ENCODE results near the gene R3HDM2.

R3HDM2 gene

DNA sequence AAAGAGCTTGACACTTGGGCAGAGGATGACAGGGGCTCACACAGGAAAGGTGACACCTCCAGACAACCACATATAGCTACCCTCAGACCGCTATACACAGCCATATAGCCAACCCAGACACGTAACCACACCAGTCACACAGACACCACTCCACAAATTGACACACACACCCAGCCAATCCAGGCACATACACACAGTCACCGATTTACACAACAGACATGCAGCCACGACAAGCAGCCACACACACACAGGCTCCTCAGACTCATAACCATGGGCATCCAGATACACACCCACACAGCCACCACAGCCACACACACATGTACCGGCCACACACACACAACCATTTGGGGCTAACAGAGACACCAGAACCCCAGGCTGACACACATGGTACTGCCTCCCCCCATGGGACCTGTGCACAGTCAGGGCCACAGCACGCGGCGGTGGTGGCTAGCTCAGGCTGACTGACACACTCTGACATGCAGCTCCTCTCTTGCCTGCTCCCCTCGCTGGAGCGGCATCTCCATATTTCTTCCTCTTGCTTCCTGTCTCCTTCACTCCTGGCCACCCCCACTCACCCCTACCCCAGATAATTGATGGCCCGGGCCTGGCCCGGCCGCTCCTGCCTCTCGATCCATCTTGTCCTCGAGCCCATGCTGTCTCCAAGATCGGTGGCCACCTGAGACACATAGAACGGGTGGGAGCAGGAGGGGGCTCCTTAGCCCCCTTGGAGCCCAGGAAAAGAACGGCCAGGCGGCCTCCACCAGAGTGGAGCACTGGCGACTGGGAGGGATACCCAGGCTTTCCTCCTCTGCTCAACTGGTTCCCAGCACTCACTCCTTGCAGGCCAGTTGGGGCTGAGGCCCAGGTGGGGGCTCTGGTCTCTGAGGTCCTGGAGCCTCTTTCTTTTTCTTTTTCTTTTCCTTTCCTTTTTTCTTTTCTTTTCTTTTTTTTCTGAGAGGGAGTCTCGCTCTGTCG is 207.4 kb downstream of the R3HDM2 start:
- Histone ChIP-seq H3K4me1 (ENCODE audit: control insufficient read depth, insufficient read depth, low read length) (peaks cover 52% of the 10 kb centered on the region), H3K36me3 (ENCODE audit: control insufficient read depth, insufficient read depth, low read length) (no peaks in the 10 kb centered on the region), H3K27ac (ENCODE audit: low read depth, low read length) (no peak overlapping the region), H3K9me3 (ENCODE audit: control insufficient read depth, insufficient read depth, low read depth, low read length) (no peaks in the 10 kb centered on the region), H3K27me3 (ENCODE audit: control insufficient read depth, insufficient read depth, low read length) (peaks cover 92% of the 10 kb centered on the region), H3K9ac (ENCODE audit: low read length) (no peak overlapping the region), H3K4me3 (ENCODE audit: low read depth, low read length) (no peak overlapping the region)

DNA sequence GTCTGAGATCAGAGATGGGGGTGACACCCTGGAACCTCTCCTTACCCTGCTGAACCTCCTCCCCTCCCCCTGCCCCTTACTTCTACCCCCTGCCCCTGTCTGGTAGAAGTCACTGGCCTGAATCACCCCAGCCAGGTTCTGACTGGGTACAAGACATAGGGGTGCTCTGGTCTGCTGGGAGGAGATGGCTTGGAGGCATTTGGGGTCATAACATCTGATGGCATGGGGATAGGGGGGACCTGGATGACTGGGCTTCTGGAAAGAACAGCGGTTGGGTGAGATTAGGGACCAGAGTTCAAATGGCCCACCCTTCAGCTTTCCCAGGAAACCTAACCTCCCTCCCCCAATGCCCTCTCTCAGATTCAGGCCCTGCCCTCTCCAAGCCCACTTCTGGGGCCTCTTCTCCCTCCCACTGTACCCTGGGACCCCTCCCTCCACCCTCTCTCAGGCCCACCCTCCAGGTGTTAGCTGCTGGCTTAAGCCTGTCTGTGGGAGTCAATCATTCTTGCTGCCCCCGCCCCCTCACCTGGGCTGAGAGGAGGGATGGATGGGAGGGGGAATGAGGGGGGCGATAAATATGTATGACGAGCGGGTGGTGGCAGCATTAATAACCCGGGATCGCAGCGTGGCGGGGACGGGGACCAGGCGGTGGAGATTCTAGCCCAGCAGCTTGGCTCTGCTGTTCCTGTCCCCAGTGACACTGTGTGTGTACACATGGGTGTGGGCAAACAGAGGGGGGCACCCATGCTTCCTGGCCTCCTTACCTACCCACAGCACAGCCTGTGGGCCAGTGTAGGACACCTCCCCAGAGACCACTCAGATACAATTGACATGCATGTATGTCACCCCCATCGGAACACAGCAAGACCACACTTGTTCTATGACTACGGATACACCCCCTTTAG is 208.3 kb downstream of the R3HDM2 start:
- H3K9me3 ChIP-seq (ENCODE audit: control insufficient read depth, insufficient read depth, low read depth, low read length), result no peaks in the 10 kb centered on the region
- no peak overlapping the region for H3K4me3 ChIP-seq (ENCODE audit: low read depth, low read length)
- H3K36me3 ChIP-seq (ENCODE audit: control insufficient read depth, insufficient read depth, low read length), result no peaks in the 10 kb centered on the region
- no peak overlapping the region for H3K27ac ChIP-seq (ENCODE audit: low read depth, low read length)
- H3K27me3 ChIP-seq (ENCODE audit: control insufficient read depth, insufficient read depth, low read length), result peaks cover 98% of the 10 kb centered on the region
- H3K4me1 ChIP-seq (ENCODE audit: control insufficient read depth, insufficient read depth, low read length), result peaks cover 54% of the 10 kb centered on the region
- no peak overlapping the region for H3K9ac ChIP-seq (ENCODE audit: low read length)

DNA sequence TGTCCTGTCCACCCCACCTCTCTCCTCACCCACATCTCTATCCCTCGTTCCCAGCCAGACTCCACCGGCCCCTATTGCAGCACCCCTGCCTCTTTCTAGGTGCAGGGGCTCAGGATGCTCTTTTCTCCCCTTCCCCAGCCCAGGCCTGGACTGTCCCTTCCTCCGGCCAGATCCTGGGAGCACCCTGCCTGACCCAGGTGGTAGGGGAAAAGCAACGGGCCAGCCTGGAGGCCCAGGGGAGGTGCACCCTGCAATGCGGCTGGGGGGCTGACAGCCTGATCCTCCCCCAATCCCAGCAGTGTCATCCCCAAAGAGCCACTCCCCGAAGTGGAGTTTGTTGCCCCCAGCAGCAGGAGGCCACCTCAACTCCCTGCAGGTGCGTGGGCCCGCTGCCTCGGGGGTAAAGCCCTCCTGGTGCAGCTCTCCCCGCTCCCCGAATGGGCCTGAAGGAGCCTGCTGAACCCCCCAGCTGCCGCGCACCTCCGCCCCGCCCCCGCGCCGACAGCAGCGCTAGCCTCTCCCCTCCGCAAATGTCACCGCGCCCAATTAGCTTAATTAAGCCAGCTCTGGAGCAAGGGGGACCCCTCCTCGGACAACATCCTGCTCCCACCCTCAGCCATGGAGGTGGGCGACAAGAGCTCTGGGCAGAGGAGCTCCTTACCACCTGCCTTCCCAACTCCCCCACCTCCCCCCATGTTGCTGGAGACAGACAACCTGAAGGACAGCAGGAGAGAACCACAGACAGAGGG is 209.5 kb downstream of the R3HDM2 start:
- Histone ChIP-seq H3K4me3 (ENCODE audit: low read depth, low read length) (peak overlapping the region; percentile 17; the same call in 1 of the 2 replicates), H3K36me3 (ENCODE audit: control insufficient read depth, insufficient read depth, low read length) (no peaks in the 10 kb centered on the region), H3K27ac (ENCODE audit: low read depth, low read length) (no peak overlapping the region), H3K9me3 (ENCODE audit: control insufficient read depth, insufficient read depth, low read depth, low read length) (no peaks in the 10 kb centered on the region), H3K4me1 (ENCODE audit: control insufficient read depth, insufficient read depth, low read length) (peaks cover 52% of the 10 kb centered on the region), H3K9ac (ENCODE audit: low read length) (no peak overlapping the region), H3K27me3 (ENCODE audit: control insufficient read depth, insufficient read depth, low read length) (peaks cover 99% of the 10 kb centered on the region)

DNA sequence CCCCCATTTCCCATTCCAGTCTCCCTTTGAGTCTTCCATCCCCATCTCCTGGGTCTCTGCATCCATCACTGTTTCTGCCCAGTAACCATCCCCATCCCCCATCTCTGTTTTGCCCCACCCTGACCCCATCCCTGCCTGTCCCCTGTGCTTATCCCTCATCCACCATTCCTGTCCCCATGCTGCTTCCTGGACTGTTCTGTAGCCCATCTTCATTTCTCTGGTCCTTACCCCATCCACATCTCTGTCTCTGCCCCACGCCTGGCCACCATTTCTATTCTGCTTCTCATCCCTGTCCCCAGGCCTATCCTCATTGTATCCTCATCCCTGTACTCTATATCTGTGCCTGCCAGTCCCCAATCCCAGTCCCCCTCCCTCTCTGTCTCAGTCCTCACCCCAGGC is 210.1 kb downstream of the R3HDM2 start:
- Histone ChIP-seq H3K36me3 (ENCODE audit: control insufficient read depth, insufficient read depth, low read length) (no peaks in the 10 kb centered on the region), H3K4me1 (ENCODE audit: control insufficient read depth, insufficient read depth, low read length) (peaks cover 51% of the 10 kb centered on the region), H3K9ac (ENCODE audit: low read length) (no peak overlapping the region), H3K9me3 (ENCODE audit: control insufficient read depth, insufficient read depth, low read depth, low read length) (no peaks in the 10 kb centered on the region), H3K27me3 (ENCODE audit: control insufficient read depth, insufficient read depth, low read length) (peaks cover 99% of the 10 kb centered on the region), H3K4me3 (ENCODE audit: low read depth, low read length) (no peak overlapping the region), H3K27ac (ENCODE audit: low read depth, low read length) (no peak overlapping the region)

DNA sequence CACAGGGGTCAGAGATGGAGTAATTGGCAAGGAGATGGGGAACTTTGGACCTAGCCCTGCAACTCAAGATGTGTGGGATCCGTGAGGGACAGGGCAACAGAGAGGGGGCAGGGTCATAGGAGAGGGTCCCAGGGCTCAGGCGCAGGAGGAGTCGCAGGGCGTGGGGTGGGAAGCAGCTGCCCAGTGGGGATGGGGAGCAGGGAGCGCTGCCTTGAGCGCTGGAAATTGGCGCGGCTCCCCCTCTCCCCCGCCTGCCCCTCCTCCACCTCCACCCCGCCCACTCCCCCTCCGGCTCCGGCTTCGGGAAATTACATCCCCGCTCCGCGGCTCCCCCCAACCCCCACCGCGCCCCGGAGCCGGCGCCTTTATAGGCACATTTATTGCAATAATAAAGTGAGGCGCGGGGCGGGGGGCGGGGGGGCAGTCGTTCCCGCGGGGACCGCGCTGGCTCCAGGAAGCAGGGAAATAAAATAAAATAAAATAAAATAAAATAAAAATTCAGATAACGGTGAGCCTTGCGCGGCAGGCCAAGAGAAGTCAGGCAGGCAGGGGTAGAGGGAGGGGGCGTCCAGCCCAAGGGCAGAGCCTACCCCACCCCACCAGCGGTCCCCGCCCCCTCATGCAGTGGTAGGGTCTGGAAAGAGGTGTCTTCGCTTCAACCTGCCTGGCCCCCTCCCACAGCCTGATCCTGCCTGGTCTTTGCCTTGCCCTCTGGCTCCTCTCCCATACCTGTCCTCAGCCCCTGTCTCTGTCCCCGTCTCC is 210.7 kb downstream of the R3HDM2 start:
- Histone ChIP-seq H3K36me3 (ENCODE audit: control insufficient read depth, insufficient read depth, low read length) (no peaks in the 10 kb centered on the region), H3K9ac (ENCODE audit: low read length) (no peak overlapping the region), H3K27ac (ENCODE audit: low read depth, low read length) (no peak overlapping the region), H3K27me3 (ENCODE audit: control insufficient read depth, insufficient read depth, low read length) (peaks cover 99% of the 10 kb centered on the region), H3K4me1 (ENCODE audit: control insufficient read depth, insufficient read depth, low read length) (peaks cover 50% of the 10 kb centered on the region), H3K9me3 (ENCODE audit: control insufficient read depth, insufficient read depth, low read depth, low read length) (no peaks in the 10 kb centered on the region), H3K4me3 (ENCODE audit: low read depth, low read length) (peak overlapping the region; percentile 33; the same call in 1 of the 2 replicates)

DNA sequence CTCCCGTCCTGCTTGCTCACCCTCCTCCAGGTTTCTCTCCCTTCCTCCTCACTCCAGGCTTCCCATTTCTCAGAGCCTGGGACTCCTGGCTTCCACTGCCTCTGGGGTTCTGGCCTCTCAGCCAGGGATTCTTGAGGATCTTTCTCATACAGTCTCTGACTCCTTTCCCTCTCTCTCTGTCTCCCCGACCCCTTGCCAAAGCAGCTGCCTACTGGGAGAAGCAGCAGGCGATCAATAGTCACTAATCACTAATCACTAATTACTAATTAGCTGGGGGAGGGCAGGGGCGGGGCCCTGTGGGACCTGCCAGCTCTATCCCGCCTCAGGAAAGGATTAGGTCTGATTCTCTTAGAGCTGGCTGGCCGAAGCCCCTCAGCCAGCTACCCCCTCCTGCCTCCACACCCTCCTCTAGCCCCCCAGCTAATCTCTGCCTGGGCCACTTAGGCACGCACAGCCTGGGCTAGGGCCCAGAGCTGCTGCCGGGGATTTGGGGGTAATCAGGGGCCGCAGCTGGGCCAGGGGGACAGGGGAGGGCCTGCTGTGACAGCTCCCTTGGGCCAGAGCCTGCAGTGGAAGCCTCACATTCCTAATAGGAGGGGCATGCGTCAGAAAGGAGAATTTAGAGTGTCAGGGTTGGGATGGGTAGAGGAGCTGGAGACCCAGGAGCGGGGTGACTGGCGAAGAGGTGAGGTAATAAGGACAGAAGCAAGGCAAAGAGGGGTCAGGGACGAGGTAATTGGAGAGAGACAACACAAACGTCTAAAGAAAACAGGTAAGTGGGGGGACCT is 211.4 kb downstream of the R3HDM2 start:
- Histone ChIP-seq H3K9me3 (ENCODE audit: control insufficient read depth, insufficient read depth, low read depth, low read length) (no peaks in the 10 kb centered on the region), H3K27me3 (ENCODE audit: control insufficient read depth, insufficient read depth, low read length) (peaks cover 99% of the 10 kb centered on the region), H3K27ac (ENCODE audit: low read depth, low read length) (no peak overlapping the region), H3K4me3 (ENCODE audit: low read depth, low read length) (peak overlapping the region; percentile 33; the same call in 1 of the 2 replicates), H3K9ac (ENCODE audit: low read length) (no peak overlapping the region), H3K4me1 (ENCODE audit: control insufficient read depth, insufficient read depth, low read length) (peaks cover 50% of the 10 kb centered on the region), H3K36me3 (ENCODE audit: control insufficient read depth, insufficient read depth, low read length) (no peaks in the 10 kb centered on the region)

DNA sequence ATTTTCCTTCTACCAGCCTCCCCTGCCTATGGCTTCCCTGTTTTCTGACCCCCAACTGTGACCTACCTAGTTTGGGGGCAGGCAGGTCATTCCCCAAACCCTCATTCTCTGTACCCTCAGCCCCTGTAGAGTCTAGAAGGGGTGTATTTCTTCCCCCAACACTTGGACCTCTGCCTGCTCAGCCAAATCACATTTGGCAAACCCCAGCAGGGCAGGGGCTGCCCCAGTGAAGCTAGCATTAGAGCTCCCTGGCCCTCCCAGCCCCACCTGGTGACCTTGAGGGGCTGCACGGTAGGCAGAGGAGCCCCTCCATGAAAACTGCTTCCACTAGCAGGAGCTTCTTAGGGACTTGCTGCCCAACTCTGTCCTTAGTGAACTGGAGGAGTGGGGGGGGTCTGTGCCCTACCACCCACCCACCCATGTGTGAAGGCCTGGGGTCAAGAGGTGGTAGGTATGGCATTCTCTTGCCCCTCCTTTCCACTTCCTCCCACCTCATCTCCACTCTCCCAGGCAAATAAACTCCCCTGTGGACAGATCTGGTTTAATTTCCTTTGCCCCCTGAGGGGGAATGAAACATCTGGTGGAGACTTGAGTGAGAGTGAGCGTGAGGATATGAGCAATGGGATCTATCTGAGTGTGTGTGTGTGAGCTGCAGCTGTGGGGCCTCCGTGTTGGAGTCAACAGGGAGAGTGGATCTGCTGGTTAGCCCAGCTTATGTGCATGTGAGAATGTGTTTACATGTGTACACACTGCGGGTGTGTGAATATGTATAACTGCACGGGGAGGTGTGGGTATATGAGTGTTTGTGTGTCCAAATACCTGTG is 212.6 kb downstream of the R3HDM2 start:
- Histone ChIP-seq H3K4me3 (ENCODE audit: low read depth, low read length) (no peak overlapping the region), H3K27me3 (ENCODE audit: control insufficient read depth, insufficient read depth, low read length) (peaks cover 98% of the 10 kb centered on the region), H3K4me1 (ENCODE audit: control insufficient read depth, insufficient read depth, low read length) (peaks cover 59% of the 10 kb centered on the region), H3K27ac (ENCODE audit: low read depth, low read length) (no peak overlapping the region), H3K9me3 (ENCODE audit: control insufficient read depth, insufficient read depth, low read depth, low read length) (no peaks in the 10 kb centered on the region), H3K9ac (ENCODE audit: low read length) (no peak overlapping the region), H3K36me3 (ENCODE audit: control insufficient read depth, insufficient read depth, low read length) (no peaks in the 10 kb centered on the region)

DNA sequence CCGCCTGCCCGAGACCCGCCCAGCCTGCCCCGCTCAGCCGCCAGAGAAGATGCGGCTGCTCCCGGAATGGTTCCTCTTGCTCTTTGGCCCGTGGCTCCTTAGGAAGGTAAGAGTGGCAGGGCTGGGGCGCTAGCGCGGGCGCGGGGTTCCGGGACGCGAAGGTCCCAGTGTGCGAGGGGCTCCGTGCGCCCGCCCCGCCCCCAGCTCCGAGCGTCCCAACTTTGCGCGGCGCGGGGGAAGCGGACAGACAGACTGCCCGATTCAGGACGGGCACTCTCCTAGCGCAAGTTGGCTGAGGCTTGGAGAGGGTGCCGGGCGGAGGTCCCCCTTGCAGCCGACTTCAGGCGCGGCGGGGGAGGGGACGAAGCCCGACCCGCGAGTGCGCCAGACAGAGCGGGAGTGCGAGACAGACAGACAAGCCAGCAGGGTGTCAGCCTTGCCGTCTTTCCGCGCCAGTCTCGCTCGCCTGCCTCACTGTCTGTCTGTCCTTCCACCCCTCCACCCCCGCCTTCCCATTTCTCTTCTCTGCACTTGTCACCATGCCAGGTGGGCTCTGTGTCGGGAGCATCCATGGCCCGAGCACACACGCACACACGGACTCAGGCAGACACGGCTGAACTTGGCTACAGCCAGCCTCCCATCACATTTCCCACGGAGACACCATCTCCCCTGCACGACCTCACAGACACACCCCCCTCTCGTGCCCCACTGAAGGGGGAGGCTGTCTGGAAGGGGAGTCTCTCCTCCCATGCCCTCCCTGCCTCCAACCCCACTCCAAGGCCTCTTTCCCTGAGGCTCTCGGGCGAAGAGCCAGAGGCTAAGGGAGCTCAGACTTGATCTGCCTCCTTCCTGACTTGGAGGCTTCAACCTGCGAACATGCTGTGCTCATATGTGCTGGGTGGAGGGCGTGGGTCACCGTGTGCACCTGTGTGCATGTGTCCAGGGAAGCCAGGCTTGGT is 213.6 kb downstream of the R3HDM2 start:
- Histone ChIP-seq H3K4me3 (ENCODE audit: low read depth, low read length) (peak overlapping the region; percentile 63), H3K27ac (ENCODE audit: low read depth, low read length) (no peak overlapping the region), H3K27me3 (ENCODE audit: control insufficient read depth, insufficient read depth, low read length) (peaks cover 87% of the 10 kb centered on the region), H3K9ac (ENCODE audit: low read length) (no peak overlapping the region), H3K4me1 (ENCODE audit: control insufficient read depth, insufficient read depth, low read length) (peaks cover 62% of the 10 kb centered on the region), H3K36me3 (ENCODE audit: control insufficient read depth, insufficient read depth, low read length) (peaks cover 6% of the 10 kb centered on the region), H3K9me3 (ENCODE audit: control insufficient read depth, insufficient read depth, low read depth, low read length) (no peaks in the 10 kb centered on the region)

Measured in HUES6 (cell line).